G401.6 (cell line): Measurements from ENCODE around the gene IRF1.

Source experiments
- FAIRE-seq: peaks from 2 replicates; lab custom pipeline; 2012; peaks lifted over from hg19 to GRCh38; lab: Jason Lieb, UNC

IRF1 gene

DNA sequence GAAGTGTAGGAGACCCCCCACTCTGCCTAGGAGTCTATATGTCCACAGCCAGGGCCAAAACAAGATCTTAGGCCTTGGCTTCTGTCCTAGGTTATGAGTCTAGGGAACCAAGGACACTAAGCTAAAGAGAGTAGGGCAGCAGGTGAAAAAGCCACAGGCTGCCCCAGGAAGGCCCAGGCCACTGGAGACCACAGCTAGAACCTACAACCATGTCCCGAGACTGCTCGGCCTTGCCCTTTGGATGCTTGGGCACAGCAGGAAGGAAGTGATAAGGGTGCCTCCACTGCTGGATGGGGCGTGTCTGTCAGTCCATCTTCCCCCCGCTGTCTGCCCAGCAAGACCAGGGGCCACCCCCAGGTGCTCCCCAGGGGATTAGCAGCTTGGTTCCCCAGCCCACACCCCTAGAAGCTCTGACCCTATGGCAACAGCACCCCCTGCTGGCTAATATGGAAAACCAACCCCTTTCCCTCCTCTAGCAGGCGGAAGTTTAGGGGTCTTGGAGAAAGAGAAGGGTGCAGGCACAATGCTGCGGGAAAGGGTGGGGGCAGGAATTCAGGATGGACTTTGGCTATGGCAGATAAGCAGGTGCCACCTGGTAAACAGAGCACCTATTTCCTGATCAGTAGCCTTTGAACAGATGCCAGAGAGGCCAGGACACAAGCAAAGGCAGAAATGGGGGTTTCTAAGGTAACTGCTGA lies 10.5 kb upstream of the IRF1 start:
- FAIRE-seq, result no peak

DNA sequence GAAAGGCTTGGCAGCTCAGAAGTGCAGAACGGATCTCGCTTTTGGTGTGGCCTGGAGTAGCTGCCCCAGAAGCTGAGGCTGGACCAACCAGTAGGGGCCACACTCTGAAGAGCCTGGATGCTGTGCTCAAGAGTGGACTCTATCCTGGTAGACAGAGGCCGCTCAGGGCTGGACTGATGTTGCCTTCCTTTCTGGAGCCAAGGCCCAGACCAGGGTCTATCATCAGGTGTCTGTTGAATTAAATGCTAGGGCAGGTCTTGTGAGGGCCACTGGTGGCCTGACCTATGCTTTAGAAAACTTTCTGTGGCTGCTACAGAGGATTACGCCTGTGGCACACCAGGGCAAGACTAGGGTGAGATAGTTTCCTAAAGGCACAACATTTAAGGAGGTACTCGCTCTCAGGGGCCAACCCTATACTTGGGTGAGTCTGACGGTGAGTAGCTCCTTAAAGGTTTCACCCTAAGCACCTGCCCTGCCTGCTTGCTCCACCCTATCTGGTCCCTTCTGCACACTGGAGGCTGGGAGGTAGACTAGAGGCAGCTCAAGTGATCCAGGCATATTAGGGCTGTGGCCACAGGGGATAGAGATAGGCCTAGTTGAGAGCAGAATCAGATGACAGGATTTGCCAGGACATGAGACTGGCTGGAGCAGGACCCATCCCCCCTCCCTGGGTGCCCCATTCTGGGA lies 9.8 kb upstream of the IRF1 start:
- no peak for FAIRE-seq

DNA sequence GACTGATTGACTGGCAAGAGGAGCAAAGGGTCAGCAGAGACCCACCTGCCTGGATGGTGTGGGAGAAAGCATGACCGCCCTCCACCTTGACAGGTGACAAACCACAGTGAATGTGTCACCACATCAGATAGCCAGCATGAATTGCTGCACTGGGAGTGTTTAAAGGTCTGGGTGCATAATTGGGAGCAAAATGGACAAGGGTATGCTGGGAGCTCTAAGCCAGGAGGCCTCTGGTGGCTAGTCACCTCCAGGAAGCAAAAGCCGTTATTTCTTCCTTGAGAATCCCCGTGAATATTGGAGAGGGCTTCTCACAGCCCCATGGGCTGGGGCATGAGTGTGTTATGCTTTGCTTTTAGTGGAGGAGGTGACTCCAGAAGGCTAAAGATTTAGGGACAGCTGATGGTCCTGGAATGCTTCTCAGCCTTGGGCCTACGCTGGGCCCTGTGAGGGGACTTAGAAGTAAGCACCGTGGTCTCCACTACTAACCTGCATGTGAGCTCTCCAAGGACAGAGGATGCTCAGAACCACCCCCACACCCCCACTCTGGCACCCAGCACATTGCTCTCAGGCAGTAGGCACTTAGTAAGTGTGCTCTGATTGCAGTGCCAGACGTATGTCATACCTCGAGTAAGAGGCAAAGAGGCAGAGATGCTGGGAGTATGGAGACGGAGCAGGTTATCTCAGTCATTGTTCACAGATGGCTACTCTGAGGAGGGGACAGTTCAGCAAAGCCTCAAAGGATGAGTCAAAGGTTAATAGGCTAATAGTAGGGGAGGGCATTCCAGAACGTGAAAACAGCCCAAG lies 9.1 kb upstream of the IRF1 start:
- no peak for FAIRE-seq

DNA sequence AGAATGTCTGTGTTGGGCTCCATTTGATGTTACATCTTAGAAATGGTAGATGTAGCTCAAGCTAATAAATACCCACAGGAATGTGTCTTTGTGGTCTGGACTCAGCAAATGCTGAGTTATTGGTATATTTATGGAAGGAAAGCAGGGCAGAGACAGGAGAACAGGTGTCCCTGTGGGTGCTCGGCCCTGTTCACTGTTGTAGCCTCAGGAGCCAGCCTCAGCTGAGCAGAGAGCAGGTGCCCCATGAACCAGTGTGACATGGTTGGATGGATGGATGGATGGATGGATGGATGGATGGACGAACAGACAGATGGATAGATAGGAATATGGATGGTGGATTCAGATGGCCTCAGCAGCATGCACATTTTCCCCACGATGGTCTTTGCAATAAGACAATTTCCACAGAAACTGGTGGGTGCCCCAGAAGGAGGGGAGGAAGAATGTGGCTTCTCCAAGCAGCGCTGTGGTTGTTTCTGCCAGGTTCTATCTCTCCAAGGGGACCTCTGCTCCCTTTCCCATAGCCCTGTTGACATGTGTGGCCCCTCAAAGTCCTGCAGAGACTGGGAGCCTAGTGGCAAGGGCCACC lies 8.2 kb upstream of the IRF1 start:
- no peak for FAIRE-seq

DNA sequence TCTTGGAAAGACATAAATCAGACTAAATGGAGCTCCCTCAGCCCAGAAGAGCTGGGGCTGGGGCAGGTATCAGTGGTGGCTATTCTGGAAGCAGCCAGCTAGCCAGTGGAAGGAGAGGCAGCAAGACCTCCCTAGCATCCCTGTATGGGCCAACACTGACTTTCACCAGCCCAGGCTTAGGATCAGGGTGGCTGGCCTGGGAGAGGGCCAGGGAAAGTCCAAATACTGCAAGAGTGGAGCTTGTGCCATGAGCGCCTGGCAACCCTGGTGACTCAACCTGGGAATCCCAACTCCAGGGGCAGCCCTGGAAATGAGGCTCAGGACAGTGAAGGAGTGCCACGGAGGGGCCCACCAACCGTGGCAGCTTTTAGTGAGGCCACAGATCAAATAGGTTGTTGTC lies 7.6 kb upstream of the IRF1 start:
- FAIRE-seq, result no peak

DNA sequence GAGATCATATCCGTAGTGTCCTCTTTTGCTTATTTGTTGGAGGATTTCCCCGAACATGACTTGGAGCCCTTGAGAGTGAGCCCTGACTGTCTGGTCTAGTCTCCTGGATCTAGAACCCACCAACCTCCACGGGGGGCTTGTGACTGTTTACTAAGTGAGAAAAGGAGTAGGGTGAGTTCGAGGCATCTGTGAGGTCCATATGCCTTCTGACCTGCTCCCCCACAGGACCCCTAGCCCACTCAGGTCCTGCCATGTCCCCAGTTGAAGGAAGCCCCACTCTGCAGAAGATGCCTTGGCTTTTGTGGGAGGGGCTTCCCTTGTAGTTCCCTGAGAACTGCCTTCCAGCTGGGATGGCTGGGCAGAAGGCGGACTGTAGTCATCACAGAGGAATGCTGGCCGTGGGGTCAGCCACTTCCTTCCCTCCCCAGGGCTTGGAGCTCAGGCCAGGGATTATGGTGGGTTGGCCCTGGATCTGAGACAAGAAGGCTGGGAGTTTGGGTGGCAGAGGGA lies 7.0 kb upstream of the IRF1 start:
- FAIRE-seq, result peak; percentile 77

DNA sequence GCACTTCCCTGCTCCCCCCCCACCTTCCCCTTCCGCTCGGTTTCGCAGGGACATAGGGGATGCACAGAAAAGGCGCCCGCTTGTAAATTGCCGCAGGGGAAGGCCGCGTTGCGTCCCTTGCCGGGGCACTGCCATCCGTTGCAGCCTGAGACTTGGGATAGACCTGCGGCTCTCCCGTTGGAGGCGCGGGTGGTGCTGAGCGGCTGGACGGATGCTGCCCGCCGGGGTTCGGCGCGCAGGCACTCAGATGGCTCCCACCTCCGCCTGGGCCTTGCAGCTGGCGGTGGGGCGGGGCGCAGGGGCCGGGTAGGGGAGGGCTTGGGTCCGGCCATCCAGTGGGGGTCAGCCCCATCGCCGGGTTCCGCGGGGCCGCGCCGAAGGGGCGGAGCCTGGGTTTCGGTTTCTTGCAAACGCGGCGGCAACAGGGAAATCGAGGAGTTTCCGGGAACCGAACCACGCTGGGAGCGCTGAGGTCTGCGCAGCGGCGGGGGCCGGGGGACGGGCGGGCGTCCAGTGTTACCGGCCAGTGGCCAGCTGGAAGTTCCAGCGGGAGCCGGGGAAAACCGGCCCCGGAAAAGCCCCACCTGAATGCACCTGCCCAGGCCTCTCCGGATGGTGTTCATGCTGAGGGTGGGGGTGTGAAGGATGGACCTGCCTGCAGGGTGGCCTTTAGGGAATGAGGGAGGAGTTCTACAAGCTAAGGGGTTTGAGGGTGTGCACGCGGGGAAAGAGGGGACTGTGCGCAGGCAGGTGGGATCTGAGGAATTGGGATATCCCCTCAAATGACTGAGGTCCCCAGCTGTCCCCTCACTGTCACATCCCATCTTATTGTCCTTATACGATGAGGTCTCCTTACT lies 6.3 kb upstream of the IRF1 start:
- FAIRE-seq, result no peak

DNA sequence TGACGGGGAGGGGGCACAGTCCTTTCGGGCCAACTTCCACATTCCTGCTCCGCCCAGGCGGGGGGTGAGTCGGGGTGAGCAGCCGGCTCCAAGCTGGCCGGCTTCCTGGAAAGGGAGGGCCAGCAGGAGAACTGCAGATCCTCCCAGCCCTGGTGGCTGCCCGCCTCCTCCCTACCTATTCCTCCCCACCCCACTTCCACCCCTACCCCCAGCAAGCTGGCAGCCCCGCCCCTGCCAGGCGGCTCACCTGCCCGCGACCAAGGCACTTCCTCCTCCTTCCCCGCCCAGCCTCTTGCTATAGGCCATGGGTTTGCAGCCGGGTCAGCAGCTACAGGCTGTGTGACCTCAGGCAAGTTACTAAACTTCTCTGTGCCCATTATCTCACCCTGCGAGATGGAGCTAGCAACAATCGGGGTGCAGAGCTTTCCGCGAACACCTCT lies 5.6 kb upstream of the IRF1 start:
- FAIRE-seq, result peak; percentile 76

DNA sequence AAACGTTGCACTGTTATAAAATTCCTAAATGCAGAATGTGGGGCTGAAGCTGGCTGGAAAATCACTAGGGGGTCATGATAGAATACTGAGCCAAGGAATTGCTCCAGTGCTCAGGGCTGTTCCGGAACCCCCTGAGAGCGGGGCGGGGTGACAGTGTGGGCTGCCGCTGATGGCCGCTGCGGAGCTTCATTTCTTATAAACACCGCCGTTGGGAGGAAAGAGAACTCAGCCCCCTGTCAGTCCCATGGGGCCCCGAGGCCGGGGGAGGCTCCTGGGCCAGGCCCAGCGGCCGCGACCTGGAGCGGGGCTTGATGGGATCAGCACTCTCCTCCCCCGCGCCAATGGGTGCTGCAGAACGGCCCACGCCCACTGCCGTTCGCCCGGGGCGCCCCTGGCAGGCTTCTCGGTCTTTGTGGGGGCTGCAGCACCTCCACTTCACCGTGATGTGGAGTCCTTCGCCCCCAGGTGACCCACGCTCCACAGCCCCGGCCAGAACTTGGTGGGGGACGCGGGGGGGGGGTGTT lies 5.2 kb upstream of the IRF1 start:
- FAIRE-seq, result no peak

DNA sequence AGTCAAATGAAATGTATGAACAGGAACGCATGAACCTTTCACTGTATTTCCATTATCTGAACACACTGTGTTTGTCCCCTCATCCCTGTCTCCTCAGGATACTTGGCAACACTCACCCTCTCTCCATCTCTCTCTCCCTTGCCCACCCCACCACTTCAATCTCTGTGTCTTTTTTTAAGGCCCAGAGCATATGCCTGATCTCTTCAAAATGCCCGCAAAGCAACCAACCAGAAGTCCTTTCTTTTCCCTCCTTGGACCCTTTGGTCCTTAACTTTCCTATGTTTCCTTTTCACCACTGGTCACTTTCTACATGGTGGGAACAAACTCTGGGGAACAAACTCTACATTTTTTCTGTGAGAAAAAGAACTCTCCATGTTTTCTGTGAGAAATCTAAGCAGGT lies 3.2 kb upstream of the IRF1 start:
- no peak for FAIRE-seq

DNA sequence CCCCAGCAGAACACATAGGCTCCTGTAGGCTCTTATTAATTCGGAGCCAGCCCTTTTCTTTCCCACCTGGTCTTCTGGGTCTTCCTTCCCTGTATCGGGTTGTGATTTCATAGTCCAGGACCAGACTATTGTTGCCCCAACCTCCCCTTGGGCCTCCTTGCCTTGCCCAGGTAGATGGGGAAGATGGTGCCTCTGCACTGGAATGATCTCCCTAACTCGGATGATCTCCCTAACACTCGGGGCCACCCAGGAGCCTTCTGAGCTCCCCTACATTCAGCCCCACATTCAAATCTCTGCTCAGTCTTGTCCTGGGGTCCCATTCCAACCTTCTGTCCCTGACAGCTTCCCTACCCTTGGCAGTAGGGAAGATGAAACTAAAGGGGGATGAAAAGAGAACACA lies 2.7 kb upstream of the IRF1 start:
- no peak for FAIRE-seq

DNA sequence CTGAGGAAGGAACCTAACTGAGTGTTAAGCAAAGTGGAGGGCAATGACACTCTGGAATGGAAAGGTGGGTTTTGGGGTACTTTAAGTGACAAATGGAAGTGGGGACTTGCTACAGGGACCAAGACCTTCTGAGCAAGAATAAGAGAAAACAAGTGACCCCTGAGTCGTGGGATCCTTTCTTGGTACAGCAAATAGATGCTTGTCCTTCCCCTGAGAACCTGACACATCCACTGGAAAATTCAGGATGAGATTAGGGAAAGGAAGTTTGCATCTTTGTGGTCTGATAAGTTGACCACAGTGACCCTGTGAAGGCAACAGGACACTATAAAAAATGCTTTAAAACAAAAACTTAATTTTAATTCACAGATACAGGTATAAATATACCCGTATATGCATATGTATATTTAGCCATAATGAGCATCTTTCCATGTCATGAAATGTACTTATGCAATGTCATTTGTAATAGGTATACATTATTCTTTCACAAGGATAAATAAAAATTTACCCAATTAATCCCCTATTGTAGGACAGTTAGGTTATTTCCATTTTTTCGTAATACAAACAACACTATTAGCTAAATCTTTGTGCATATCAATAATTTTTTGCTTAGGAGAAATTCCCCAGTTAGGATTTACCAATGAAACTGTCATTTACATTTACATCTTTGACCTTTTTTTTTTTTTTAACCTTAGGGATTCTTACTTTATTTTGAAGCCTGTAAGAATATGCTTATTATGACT lies 2.0 kb upstream of the IRF1 start:
- no peak for FAIRE-seq

DNA sequence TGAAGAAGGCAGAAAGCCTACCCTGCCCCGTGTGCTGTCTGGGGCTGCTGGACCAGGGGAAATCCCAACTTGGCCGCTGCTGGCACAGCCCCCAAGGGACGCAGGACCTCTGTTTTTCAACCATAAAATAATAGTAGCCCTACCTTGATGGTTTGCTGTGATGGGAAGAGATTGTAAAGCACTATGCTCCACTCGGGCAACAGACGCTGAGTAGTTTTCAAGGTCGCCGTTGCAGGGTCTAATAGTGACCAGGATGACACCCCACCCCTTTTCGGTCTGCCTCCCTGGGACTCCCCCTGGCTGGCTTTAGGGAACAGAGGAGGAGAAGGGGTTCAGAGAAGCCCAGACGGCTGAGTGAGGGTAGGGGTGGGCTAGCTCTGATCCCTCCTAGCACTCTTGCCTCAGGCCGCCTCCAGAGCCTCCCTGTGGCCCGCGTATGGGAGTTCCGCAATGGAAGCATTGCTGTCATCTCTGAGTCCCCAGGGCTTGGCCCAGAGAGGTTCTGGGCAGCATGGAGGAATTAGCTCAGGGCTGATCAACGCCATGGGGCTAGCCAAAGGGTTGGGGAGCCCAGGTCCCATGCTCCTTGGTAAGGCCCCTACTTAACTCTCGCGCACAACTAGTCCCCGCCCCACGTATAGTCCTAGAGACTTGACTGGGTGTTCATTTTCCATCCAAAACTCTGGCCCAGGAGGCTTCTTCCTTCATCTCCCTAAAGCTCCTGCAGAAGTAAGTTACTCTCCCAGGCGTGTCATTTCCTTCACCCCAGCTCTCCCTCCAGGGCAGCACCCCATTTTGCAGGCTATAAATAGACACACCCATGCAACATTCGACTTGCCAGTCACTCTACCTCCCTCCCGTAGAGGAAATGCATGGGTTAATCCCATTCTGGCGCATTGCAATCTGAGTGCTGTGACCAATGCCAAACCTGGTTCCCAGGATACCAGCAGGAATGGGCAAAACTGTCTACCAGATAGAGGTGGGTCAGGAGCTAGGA lies 1.1 kb upstream of the IRF1 start:
- FAIRE-seq, result no peak

DNA sequence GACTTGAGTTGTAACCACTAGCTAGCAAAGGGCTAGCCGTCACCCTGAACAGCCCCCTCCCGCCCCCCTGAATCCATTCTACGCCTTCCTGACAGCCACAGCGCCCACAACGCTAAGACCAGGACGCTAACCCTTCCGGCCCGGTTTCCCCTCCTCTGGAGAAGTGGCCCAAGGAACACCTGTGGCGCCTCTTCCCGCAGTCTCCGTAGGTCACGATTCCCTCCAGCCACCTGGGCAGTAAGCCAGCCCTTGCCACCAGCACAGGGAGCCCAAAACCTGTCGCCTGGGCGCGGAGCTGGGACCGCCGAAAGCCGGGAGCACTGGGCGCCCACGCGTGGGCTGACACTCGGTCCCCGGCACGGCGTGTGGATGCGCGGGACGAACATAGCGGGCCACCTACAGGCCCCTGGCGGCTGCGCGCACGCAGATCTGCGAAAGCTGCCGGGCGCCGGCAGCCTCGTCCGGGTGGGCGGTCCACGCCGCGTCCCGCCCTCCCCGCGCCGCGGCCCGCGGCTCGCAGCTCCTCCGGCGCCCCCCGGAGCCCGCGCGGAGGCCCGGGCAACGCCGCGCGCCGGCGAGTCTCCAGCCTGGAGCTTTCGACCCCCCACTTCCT lies 596 bp downstream of the IRF1 start:
- no peak for FAIRE-seq

DNA sequence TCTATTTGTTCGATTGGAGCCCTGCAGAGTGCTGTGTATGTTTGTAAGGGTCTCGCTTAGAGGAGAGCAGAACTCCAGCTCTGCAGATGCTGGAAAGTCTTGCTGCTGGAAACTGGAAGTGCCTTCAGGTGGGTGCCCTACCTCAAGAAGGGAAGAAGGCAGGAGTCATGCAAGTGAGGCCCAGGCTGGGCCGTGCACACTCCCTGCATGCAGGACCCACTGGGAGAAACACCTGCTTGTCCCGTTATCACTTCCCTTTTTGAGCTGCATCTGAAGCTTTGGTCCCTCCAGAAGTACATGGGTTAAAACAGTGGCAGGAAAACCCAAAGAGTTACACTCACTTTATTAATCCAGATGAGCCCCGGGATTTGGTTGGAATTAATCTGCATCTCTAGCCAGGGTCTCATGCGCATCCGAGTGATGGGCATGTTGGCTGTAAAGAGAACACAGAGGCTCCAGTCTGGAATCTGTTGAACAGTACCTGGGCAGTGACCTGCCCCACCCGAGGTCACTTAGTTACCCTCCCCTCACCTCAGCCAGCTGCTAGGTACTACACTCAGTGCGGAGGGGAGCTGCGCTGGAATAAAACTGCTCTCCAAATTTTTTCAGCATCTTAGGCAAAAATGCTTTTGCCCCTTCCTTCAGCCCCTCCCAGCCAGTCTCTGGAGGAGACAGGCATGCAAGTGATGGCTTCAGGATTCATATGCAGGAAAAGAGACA lies 1.4 kb downstream of the IRF1 start:
- no peak for FAIRE-seq

DNA sequence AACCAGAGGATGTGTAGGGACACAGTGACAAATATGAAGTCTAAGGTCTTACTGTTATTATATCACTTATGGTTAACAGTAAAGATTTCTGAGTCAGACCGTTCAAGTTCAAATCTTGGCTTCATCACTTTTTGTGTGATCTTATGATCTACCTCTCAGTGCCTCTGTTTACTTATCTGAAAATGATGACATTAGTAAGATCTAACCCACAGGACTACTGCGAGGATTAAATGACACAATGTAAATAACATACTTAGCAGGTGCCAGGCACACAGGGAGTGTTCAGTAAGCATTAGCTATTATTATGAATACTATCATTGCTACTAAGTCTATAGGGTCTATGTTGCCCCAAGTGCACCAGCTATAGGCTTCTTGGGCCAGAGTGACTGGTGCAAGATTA lies 2.0 kb downstream of the IRF1 start:
- FAIRE-seq, result no peak

DNA sequence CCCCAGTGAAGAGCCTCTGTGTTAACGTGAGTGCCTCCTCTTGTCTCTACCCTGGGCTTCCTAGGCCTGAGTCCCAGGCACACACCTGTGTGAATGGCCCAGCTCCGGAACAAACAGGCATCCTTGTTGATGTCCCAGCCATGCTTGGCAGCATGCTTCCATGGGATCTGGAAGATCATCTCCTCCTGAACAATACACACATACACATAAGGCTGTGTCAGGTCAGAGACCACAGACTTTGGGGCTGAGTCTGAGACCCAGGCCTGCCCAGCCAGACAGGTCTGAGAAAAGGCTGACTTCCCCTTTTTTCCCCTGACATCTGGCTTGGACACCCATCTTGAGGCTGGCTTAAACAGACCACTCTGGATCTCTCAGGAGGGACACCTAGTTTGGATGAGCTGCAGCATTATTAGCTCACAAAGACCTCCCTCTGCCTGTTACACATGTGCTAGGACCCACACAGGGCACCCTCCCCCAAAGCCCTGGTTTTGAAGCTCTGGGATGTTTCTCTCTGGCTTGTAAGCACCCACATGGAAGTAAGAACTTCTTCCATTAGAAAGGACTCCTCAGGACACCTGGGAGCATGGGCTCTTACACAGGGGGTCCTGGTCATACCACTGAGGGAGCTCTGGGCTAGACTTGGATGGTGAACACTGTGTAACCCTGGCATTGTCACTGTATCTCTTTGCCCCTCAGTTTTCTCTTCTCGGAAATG lies 2.6 kb downstream of the IRF1 start:
- FAIRE-seq, result no peak

DNA sequence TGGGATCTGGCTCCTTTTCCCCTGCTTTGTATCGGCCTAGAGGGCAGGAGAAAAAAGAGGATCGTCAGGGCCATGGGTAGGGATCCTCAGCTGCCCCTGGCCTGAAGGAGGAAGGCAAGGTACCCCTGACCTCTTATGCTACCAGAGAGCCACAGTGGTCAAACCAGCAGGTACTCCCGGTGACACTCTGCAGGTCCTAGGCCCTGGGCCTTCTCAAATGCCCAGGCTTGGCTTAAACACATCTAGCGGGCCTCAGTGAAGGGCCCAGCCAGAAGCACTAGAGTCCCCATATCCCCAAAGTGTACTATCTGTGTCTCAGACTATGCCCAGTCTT lies 3.5 kb downstream of the IRF1 start:
- FAIRE-seq, result no peak
